ENCODE data around the gene BCL2L2.

BCL2L2 gene

DNA sequence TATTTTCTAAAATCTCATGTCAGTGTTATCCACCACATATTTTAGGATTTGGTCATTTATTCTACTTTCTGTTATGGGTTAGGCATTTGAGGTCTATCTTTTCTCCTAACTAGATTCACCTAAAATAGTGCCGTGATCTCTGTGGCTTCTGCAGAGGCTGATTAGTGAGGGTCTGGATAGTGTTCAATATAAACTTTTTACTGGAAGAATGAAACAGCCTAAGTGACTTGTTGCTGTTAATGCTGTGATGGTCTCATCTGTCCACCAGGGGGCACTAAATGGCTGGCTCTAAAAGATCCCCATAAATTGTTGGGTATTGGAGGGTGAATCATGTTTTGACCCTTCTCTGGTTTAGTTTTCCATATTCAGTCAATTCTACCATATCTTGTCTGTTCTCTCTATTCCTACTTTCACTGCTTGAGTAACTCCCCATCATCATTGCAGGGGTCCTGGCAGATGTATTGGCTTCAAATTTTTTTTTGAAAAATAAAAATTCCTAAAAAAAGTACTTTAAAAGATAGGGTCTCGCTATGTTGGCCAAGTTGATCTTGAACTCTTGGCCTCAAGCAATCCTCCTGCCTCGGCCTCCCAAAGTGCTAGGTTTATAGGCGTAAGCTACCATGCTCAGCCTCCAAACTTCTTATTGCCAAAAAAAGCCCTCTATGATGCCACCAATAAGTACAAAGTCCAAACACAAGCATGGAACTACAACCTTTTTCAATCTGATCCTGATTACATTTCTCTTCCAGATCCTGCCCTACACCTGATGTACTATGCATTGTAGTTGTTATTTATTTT lies 21.5 kb downstream of the BCL2L2 start:
- peak; percentile 83 for DNase-seq (ENCODE audit: low read depth)
- TF ChIP-seq, protein P1, sequence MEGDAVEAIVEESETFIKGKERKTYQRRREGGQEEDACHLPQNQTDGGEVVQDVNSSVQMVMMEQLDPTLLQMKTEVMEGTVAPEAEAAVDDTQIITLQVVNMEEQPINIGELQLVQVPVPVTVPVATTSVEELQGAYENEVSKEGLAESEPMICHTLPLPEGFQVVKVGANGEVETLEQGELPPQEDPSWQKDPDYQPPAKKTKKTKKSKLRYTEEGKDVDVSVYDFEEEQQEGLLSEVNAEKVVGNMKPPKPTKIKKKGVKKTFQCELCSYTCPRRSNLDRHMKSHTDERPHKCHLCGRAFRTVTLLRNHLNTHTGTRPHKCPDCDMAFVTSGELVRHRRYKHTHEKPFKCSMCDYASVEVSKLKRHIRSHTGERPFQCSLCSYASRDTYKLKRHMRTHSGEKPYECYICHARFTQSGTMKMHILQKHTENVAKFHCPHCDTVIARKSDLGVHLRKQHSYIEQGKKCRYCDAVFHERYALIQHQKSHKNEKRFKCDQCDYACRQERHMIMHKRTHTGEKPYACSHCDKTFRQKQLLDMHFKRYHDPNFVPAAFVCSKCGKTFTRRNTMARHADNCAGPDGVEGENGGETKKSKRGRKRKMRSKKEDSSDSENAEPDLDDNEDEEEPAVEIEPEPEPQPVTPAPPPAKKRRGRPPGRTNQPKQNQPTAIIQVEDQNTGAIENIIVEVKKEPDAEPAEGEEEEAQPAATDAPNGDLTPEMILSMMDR (IDR thresholded peaks at IDR 0.05; ENCODE audit: insufficient read depth, low read depth, low read length, missing control alignments), result peak; percentile 84
- no peak overlapping the region for H3K4me3 ChIP-seq (ENCODE audit: low read depth, low read length)

DNA sequence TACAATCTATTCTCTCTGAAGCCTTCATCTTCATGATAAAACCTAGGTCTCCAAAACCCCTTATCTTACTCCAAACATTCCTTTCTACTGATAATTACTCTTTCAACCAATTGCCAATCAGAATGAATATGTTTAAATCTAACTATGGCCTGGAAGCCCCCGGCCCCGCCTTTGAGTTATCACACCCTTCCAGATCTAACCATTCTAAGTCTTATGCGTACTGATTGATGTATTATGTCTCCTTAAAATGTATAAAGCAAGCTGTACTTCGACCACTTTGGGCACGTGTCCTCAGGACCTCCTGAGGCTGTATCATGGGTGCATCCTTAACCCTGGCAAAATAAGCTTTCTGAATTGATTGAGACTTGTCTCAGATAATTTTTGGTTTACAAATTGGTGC lies 29.0 kb downstream of the BCL2L2 start:
- DNase-seq (ENCODE audit: low read depth), result no peak
- TF ChIP-seq, protein P1 (IDR thresholded peaks at IDR 0.05; ENCODE audit: insufficient read depth, low read depth, low read length, missing control alignments), result no peak
- no peak overlapping the region for H3K4me3 ChIP-seq (ENCODE audit: low read depth, low read length)

DNA sequence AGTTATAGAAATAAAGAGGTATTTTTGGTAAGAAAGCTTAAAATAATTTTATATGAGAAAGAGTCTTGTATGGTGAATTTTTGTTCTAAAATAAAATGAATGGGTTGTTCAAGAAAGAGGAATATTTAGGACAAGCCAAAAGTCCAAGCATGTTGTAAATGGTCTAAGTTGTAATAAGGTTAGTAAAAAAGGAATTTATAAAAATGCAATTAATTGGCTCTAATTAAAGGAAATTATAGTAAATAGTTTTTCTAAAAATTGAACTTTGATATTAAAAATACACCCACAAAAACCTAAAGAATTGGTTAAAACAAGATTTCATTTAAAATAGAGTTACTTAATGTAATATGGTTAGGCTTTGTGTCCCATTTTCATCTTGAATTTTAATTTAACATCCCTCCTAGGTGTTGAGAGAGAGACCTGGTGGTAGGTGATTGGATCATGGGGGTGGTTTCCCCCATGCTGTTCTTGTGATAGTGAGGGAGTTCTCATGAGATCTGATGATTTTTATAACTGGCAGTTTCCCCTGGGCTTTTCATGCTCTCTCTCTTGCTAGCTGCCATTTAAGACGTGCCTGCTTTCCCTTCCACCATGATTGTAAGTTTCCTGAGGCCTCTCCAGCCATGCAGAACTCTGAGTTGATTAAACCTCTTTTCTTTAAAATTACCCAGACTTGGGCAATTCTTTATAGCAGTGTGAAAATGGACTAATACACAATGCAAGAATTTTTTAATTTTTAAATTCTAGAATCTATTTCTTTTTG lies 33.1 kb downstream of the BCL2L2 start:
- no peak overlapping the region for H3K4me3 ChIP-seq (ENCODE audit: low read depth, low read length)
- TF ChIP-seq, protein P1 (IDR thresholded peaks at IDR 0.05; ENCODE audit: insufficient read depth, low read depth, low read length, missing control alignments), result no peak
- DNase-seq (ENCODE audit: low read depth), result no peak

DNA sequence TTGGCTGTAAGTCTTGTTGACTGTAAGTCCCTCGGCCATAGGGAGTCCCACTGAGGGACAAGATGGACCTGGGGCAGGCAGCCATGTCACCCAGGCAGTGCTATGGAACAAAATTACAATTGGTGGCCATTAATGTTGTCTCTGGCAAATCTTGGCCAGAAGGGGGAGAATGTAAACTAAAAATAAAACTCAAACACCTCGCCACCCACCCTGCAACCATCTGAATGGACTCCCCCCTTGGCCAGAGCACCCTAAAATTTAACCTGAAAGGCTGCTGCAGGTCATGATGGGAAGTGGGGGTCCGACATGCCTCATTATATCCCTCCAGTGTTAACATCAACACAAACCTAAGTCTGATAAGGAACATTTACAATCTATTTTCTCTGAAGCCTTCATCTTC lies 37.8 kb downstream of the BCL2L2 start:
- H3K4me3 ChIP-seq (ENCODE audit: low read depth, low read length), result no peak overlapping the region
- TF ChIP-seq, protein P1 (IDR thresholded peaks at IDR 0.05; ENCODE audit: insufficient read depth, low read depth, low read length, missing control alignments), result no peak
- DNase-seq (ENCODE audit: low read depth), result no peak

DNA sequence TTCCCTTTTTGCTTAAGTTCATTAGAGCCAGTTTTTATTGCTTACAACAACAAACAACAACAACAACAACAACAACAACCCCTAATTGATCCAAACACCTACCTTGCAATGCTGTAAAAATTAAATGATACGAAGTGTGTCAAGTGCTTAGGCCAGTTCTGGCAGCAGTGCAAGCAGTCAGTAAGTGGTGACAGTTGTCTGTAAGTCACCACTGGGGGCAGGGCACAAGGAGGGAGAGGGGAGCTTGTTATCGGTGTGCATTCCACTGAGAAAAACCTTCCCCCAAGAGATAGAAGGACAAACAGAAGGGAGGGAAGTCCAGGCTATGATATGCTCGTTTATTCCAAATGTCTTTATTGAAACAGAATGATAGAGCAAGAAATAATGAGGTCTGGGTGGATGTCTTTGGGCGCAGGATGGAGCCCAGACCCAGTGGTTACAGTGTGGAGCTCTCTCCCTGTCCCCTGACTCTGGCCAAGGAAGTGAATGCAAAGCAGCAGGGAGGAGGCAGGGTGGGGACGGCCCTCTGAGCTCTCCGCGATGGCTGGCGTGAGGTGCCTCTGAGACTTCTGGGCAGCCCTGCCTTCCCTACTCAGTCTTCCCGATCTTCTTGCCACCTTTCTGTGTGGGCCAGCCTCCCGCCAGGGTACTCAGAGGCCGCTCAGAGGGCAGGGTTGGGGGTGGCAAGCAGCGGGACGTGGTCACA lies 39.5 kb downstream of the BCL2L2 start:
- no peak overlapping the region for H3K4me3 ChIP-seq (ENCODE audit: low read depth, low read length)
- no peak for DNase-seq (ENCODE audit: low read depth)
- TF ChIP-seq, protein P1 (IDR thresholded peaks at IDR 0.05; ENCODE audit: insufficient read depth, low read depth, low read length, missing control alignments), result peak; percentile 7

DNA sequence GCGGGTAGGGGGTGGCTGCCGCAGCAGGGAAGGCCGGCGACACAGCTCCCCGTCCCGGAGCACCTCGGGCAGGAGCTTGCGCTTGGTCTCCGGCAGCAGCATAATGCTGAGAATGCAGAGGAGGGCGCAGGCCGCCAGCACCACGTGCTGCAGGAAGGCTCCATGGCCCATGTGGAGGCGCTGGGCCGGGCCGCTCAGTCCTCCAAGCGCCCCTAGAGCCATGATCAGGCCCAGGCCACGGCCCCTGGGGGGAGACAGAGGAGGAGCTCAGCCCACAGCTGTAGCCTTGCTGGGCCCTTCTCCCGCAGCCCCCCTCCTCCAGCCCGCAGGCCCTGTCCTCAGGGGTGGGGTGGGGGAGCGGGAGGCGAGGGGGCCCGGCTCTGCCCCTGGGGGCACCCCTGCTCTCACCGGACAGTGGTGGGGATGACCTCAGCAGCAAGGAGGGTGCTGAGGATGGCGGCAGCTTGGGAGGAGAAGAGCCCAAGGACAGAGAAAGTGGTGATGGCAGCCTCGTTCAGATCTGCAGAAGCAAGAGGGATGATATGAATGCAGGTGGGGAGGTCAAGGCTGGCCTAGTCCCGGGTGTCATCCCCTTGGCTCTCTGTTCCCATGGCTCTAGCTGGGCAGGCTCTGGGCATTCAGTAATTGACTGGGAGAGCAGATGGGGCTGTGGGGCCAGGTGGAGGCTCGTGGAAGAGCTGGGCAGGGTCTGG lies 40.2 kb downstream of the BCL2L2 start:
- no peak for DNase-seq (ENCODE audit: low read depth)
- TF ChIP-seq, protein P1 (IDR thresholded peaks at IDR 0.05; ENCODE audit: insufficient read depth, low read depth, low read length, missing control alignments), result no peak
- H3K4me3 ChIP-seq (ENCODE audit: low read depth, low read length), result no peak overlapping the region

Measured in GM12865 (cell line).